Mesenteric fat pad (tissue), 1 donor: Measurements from ENCODE around the gene SNTG2. TPM values are rescaled to one million over a fixed set of nuclear protein-coding genes. Genes with fewer than 3 reads are reported as not detected.
A peak's percentile ranks its signal among the peaks of the same experiment; 100 is the strongest.
"Not testable (repeated sequence)": the region's sequence is repeated elsewhere in the genome, so short reads cannot be mapped to it uniquely, and the experiment has no call there.

Experiments
- DNase-seq: peaks from one replicate; pipeline ENCODE4 v3.0.0-alpha.2; 2020; ENCODE audit warnings: low spot score
- total RNA-seq: library from RNA; stranded (reverse); fragmentation: NEBNext Ultra II Directional; extraction: Animal tissue kit (Norgen Biotek cat#: 25700); gene quantifications from one replicate; pipeline ENCODE4 v1.2.1, GENCODE V29; 2021
- donor health status: DM: yes; HTN: yes; CAD: no.

The SNTG2 gene
- total RNA-seq, 1 donor from 2014 or later, result 5.6 TPM

DNA sequence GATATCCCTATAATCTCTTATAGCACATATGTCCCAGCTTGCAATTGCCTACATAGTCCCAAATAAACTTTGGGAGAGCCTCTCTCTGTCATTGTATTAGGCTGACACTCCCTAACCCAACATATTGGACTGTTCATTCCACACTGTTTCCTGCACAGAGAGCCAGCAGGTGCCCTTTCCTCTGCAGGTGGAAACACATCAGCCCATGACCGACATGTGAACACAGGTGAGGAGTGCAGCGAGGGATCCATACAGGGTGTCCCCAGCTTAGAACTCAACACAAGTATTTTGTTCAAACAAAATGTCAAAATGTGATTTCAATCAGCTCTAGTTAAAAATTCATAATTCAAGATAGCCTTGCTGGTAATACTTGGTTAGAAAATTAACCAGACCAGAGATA, 412.7 kb downstream of the SNTG2 start:
- DNase-seq, result no peak

DNA sequence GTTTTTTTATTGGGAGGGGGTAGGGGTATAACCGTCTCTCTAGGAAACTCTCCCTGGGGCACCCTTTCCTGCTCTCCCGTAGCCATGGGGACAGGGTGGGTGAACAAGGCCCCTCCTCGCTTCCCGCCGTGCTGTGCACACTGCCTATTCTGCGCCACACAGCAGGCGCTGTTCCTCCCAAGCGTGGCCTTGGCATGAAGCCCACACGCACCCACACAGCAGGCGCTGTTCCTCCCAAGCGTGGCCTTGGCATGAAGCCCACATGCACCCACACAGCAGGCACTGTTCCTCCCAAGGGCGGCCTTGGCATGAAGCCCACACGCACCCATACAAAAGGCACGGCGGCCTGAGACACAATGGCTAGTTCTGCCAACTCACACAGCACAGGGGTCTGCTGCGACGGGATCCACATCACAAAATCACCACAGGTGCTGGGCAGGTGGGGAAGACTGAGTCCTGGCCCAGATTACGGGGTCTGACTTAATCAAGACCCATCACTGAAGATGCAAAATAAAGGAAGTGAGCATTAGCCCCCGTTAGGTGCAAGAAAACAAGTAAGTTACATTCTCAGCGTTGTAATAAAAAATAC, 416.0 kb downstream of the SNTG2 start:
- DNase-seq, result no peak

DNA sequence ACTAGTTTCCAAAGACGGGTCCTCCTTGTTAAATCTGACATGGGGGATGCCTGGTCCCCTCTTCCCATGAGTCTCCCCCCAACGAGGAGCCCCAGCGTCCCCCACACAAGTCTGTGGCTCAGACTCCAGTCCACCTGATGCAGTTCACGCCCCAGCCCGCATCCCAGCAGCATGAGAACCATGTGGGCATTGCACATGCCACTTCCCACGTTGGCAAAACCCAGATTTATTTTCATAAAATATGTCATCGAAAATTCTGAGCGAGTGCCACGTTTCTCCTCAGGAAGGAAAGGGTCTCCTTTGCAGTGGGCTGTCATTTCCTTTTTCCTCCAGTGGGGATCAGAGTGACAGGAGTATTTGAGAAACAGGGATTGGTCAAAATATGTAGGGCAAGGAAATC, 417.0 kb downstream of the SNTG2 start:
- DNase-seq, result no peak

DNA sequence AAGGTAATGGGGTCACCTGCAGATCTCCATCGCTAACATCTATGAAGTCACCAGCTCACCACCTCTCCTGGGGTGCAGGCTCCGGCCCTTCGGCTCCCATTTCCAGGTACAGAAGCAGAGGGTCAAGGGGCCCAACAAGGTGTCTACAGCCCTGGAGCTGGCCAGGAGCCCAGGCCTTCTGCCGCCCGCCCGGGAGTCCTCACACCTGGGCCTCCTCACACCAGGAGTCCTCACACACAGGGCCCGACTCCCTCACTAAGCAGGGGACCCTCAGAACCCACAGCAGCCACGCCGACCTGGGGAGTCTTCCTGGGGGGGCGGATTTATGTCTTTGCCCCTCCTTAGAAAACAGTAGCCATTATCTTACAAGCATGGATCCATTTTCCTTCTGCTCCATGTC, 419.3 kb downstream of the SNTG2 start:
- DNase-seq, result no peak

DNA sequence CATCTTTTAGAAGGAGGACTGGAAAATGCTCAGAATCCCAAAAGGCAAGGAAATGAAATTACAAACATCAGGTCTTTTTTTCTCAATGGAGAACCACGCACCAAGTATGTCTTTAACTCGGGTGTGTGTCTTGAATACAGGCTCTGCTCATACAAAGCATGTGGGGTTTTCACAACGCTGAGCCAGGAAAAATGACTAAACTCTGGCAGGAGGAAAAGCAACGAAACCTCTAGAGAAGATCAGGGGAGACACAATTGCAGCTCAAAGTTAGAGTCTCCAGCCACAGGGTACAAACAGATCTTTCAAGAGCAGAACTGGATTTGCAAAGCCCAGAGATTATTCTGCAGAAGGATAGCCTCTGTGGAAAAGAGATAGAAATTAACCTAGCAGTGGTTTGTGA, 419.8 kb downstream of the SNTG2 start:
- no peak for DNase-seq

DNA sequence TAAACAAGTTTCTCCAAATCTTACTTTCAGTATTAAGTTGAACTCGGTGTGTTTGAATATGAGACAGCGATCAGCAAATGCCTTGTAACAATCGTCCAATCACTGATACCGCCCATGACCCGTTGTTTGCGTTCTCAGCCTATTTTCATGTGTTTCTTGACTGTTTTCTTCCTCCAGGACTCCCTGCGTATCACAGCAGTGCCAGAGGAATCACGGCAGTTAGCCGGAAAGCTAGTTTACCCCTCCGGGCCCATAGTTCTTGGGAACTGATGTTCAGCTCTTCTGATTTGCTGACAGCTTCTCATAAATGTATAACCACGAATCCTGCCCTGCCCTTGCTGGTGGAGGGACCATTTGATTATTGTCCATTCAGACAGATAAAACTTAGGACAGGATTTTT, 420.4 kb downstream of the SNTG2 start:
- DNase-seq, result no peak

DNA sequence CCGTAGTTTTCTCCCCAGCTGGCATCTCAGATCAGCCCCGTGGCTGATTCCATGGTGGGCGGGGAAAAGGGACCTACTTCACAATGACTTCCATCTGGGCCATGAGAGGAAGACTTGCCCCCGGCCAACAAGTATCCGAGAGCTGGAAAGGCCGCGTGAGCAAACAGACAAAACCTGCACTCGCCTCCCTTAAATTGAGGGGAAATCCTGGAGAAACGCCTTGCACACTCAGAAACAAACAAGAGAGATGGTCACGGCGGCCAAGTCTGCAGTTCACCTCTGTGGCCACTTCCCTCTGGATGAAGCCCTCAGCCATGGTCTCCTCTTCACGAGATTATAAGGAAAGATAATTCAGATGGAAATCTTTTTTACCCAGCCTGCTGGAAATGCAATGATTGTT, 423.2 kb downstream of the SNTG2 start:
- DNase-seq, result no peak

DNA sequence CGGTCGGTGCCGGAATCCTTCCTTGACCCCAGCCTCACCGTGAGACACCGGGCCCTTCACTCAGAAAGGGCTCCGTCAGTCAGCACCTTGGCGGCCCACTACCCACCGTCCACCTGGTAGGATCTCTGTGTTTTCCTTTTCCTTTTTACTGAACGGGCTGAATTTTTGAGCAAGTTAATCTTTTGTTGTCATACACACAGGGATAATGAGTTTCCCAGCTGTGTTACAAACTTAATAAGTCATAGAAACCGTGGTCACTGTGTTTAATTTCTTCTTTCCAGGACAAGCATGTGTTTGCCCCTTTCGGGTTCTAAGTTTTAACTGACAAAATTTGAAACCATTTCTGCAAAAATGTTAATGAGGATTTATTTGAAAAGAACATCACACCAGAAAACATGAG, 423.6 kb downstream of the SNTG2 start:
- no peak for DNase-seq

DNA sequence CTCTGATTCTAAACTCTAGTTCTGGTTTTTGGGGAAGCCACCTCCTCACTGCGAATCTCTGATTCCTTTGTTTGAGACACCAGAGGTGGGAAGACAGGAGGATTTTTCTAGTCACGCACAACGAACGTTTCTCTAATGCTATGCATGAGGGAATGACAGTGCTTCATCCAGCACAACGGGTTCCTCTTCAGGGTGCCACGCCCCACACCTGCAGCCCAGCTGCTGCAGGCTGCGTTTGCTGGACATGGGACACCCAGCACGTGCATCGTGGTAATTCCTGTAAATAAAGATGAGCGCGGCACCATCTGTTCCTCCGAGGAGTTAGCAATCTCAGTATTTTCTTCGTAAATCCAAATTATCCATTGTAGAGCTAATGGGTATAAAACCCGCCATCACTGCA, 425.1 kb downstream of the SNTG2 start:
- no peak for DNase-seq

DNA sequence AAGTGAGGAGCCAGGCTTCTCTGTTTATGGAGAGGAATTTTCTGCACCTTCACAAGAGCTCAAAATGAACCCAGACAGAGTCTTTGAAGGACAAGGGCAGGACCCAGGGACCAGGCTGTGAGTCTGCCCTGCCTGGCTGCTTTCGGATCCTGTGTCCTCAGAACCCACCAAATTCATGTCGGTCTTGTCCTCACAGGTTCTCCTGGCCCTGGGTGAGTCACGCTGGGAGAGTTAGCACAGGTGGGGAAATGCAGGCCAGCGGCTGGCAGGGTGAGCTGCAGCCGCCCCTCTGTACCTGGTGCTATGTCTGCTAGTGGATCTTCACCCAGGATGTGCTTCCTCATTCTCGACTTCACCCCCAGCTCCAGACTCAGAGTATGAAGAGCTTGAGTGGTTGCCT, 426.8 kb downstream of the SNTG2 start:
- no peak for DNase-seq

DNA sequence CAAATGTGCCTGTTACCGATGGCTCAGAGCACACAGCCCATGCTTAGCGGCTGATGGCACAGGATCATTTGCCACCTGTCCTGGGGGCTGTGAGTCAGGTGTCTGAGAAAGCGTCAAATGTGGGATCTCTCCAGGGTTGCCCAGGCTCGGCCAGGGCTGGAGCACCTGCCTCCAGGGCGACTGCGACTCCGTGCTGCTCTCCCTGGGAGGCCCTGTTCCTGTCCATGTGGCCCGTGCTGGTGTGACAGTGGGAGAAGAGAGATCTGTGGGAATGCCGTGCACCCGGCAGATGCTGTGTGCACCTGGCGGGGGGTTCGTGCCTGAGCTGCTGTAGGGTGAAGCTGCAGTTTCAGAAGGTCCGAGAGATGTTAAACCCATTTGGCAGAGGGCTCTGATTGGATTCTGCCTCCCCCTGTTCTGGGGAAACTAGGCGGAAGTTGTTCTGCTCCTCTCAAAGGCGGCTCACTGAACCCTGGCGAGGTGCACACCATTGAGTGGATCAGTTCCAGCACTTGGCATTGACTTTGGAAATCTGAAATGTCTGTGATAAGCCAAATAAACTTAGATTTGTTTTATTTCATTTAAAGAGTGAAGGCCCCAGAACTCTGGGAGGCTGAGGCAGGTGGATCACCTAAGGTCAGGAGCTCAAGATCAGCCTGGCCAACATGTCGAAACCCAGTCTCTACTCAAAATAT, 428.0 kb downstream of the SNTG2 start:
- DNase-seq, result no peak

DNA sequence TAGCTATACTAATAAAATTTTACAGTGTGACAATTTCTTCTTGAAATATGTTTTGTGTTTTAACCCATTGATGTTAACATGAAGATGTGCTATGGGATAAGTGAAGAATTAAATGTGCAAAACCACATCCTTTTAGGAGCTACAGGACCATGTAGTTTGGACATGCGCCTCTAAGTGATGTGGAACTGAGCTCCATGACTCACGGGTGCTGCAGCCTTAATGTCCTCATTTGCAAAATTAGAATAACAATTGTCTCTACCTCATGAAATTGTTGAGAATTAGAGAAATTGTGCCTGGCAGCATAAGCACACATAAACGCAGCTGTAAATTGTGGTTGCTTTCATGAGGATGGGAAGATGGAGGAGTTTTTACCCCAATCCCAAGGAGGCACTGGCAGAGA, 431.0 kb downstream of the SNTG2 start:
- no peak for DNase-seq

DNA sequence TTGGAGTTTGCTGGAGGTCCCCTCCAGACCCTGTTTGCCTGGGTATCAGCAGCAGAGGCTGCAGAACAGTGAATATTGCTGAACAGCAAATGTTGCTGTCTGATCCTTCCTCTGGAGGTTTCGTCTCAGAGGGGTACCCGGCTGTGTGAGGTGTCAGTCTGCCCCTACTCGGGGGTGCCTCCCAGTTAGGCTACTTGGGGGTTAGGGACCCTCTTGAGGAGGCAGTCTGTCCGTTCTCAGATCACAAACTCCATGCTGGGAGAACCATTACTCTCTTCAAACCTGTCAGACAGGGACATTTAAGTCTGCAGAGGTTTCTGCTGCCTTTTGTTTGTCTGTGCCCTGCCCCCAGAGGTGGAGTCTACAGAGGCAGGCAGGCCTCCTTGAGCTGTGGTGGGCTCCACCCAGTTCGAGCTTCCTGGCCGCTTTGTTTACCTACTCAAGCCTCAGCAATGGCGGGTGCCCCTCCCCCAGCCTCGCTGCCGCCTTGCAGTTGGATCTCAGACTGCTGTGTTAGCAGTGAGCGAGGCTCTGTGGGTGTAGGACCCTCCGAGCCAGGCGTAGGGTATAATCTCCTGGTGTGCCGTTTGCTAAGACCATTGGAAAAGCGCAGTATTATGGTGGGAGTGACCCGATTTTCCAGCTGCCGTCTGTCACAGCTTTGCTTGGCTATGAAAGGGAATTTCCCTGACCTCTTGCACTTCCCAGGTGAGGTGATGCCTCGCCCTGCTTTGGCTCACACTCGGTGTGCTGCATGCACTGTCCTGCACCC, 437.5 kb downstream of the SNTG2 start:
- not testable (repeated sequence) for DNase-seq

DNA sequence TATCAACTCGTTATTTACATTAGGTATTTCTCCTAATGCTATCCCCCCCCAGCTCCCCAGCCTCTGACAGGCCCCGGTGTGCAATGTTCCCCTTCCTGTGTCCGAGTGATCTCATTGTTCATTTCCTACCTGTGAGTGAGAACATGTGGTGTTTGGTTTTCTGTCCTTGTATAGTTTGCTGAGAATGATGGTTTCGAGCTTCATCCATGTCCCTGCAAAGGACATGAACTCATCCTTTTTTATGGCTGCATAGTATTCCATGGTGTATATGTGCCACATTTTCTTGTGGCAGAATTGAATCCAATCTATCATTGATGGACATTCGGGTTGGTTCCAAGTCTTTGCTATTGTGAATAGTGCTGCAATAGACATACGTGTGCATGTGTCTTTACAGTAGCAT, 439.5 kb downstream of the SNTG2 start:
- not testable (repeated sequence) for DNase-seq

DNA sequence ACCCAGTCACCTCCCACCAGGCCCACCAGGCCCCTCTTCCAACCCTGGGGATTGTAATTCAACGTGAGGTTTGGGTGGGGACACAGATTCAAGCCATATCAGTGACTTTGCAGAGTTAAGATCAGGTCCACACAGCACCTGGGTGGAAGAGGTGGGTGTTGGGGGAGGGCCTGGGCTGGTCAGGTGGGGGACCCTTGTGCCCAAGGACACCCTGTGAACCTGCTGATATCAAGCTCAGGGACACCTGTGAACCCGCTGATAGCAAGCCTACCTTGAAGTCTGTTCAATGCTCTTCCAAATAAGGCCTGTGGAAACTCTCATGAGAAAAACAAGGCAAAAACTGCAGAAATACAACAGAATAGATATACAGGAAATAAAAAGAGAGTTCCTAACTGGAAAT, 442.7 kb downstream of the SNTG2 start:
- DNase-seq, result no peak

DNA sequence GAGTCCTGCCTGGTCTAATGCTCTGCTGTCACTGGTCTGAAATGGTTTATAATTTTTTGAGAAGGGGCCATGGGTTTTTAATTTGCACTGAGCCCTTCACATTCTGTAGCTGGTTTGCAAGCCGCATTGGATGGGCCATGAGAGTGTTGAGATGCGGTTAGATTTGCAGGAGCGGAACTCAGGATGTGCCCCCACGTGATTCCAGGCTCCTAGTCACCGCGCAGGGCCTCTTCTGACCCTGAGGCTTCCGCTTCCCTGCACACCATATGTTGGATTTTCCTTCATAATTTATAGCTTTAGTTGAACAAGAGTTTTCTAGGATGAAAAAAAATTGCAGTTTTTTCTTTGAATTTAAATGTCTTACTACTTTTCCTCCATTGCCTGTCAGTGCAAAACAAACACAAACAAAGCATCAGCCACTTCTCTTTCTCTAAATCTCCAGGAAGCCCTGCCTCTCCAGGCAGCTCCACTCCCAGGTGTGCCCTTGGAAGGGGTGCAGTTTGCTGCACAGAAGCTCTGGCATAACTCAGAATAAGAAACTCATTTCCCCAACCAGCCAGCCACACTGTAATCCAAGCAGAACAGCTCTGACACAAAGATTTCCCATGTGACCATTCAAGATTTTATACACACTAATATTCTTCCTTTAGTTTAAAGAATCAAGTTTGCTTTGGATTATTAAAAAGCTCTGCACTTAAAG, 444.2 kb downstream of the SNTG2 start:
- DNase-seq, result no peak

DNA sequence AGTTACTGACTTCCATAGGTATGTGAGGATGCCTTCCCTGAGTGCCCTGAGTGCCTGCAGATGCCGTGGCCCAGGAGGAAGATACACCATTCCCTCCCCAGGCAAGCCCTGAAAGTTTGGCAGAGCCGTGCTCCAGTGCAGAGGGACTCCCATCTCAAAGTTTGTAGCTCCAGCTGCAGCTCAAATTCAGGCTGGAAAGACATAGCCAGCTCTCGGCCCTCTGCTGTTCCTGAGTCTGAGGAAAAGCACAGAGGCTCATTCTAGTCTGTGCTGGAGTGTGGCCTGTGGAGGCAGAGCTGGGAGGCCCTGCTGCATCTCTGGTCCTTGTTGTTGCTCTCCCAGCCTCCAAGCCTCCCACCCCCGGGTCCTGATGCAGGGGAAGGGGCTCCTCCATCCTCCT, 446.7 kb downstream of the SNTG2 start:
- no peak for DNase-seq

DNA sequence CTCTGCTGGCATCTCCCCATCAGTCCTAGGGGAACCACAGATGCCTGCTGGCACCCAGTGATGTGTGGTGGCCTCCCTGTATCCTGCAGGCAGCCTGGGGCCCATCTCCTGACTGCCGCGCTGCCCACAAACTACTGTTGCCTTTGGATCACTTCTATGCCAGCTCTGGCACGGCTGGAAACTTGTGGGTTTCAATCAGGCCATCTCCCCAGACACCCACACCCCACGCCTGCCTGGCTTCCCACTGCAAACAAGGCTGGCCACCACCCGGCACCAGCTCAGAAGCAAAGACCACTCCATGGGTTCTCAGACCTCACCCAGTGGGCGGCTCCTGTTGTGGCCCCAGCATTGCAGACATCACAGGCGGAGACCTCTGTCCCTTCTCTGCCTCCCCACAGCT, 447.5 kb downstream of the SNTG2 start:
- DNase-seq, result no peak

DNA sequence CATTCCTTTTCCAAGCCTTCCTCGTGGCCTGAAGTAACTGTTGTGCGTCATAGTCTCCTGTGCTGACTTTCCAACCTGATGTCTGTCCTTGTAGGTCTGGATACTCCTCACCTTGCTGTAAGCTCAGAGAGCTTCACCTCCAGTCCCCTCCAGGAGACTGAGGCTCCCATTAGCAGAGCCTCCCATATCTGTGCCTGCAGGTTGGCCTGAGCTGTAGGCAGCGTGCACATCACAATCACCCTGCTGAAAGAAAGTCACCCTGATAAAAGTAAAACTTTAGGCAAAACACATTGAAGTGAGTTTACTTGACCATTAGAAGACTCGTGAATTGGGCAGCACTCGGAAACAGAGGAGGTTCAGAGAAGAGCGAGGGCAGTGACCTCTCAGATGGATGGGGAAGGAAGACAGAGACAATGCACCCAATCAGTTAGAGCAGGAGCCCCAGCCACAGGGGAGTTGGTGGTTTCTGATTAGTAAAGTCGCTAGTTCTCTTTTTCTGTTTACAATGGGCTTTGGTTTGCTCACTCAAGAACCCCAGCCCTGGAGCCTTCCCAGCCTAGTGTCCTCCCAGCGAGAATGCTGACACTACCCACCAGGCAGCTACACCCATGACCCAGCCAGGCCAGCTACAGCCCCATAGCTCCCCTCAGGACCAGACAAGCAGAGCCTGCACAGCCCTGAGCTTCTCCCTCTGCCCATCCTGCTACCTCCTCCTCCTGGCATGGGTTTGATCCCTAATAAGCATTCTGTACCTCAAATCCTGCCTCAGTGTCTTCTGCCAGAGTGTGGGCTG, 450.5 kb downstream of the SNTG2 start:
- no peak for DNase-seq

DNA sequence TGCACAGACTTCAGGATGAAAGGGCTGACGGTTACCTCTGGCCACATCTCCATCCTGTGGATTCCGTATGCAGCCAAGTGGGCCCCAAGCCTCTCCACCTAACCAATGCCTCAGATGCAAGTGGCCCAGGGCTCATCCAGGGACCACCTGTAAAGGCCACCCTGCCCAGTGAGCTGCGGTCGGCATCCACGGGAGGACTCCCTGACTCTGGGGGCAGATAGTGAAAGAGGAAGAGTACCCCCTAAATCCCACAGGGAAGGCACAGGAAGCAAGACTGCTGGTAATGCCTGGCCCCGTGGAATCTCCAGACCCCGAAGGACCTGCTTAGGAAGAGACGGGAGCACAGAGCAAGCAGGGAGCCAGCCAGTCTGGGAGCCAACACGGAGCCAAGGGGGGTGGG, 451.4 kb downstream of the SNTG2 start:
- DNase-seq, result no peak

DNA sequence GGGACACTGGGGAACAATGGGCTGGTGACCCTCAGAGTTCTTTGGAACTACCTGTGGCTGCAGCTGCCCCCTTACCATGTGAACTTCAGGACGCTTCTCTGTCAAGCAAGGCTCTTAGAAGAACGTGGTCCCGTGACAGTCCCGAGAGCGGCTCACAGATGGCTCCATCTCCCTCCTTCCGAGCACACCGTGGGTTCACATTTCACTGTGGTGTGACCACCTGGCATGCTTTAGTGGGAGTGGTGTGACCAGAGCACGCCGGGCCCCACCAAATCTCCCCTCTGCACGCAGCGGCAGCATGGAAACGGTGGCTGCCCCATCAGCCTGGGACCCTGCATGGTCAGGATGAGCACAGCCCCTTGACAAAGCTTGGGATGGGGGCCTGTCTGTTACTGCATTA, 452.9 kb downstream of the SNTG2 start:
- DNase-seq, result peak; percentile 83
